NT2/D1 (cell line): ENCODE data around the gene RPS6KA2.

Source experiments
- DNase-seq: peaks from one replicate; pipeline ENCODE4 v3.0.0-alpha.2; 2011; ENCODE audit warnings: low read depth, low spot score
- H3K27me3 ChIP-seq: 2 replicates; pipeline ENCODE4 v1.6.0; 2011; ENCODE audit warnings: mild to moderate bottlenecking; ENCODE audit not compliant: insufficient read length, insufficient read depth
- H3K36me3 ChIP-seq: 2 replicates; pipeline ENCODE4 v1.6.1; 2011; ENCODE audit warnings: mild to moderate bottlenecking, low read length, mixed read lengths; ENCODE audit not compliant: insufficient read depth, insufficient read length
- H3K4me1 ChIP-seq: 2 replicates; pipeline ENCODE4 v1.5.1; 2011; ENCODE audit not compliant: insufficient read depth, insufficient read length
- H3K4me3 ChIP-seq: 2 replicates; pipeline ENCODE4 v1.5.1; 2011; ENCODE audit warnings: low read depth; ENCODE audit not compliant: insufficient read length
- H3K9ac ChIP-seq: 2 replicates; pipeline ENCODE4 v1.6.0; 2011; ENCODE audit warnings: low read depth; ENCODE audit not compliant: insufficient read length
- H3K9me3 ChIP-seq: 2 replicates; pipeline ENCODE4 v1.5.1; 2011; ENCODE audit warnings: mild to moderate bottlenecking, low read length; ENCODE audit not compliant: insufficient read depth
- SUZ12 ChIP-seq: IDR thresholded peaks from 2 replicates; pipeline ENCODE4 v1.6.1; 2011; ENCODE audit not compliant: insufficient read length, insufficient read depth; ENCODE audit errors: extremely low read depth
- YY1 ChIP-seq: IDR thresholded peaks from 2 replicates; pipeline ENCODE4 v1.6.1; 2011; ENCODE audit not compliant: insufficient read length, insufficient read depth
- ZNF274 ChIP-seq: IDR thresholded peaks from 2 replicates; pipeline ENCODE4 v1.6.1; 2011; ENCODE audit warnings: mild to moderate bottlenecking, low read depth, low read length

Gene RPS6KA2

GRCh38 chr6:166511316-166511715, 115.7 kb downstream of the RPS6KA2 start:
- no peaks in the 10 kb centered on the region for H3K9me3 ChIP-seq
- H3K4me1 ChIP-seq: peaks cover 17% of the 10 kb centered on the region
- H3K9ac ChIP-seq: no peak overlapping the region
- no peaks in the 10 kb centered on the region for H3K36me3 ChIP-seq
- no peak overlapping the region for H3K4me3 ChIP-seq
- no peak for DNase-seq
- no peak for TF ChIP-seq ZNF274
- TF ChIP-seq YY1: no peak
- TF ChIP-seq SUZ12: no peak
- H3K27me3 ChIP-seq: no peaks in the 10 kb centered on the region

- Histone ChIP-seq H3K4me3 (no peak overlapping the region), H3K27me3 (no peaks in the 10 kb centered on the region), H3K9me3 (no peaks in the 10 kb centered on the region), H3K4me1 (peaks cover 13% of the 10 kb centered on the region), H3K9ac (no peak overlapping the region), H3K36me3 (no peaks in the 10 kb centered on the region)
- TF ChIP-seq YY1: no peak
- no peak for TF ChIP-seq ZNF274
- no peak for TF ChIP-seq SUZ12
- no peak for DNase-seq
These were observed 117.9 kb downstream of the RPS6KA2 start for GRCh38 chr6:166509193-166509592.

GRCh38 chr6:166508726-166509125, 118.3 kb downstream of the RPS6KA2 start:
- Histone ChIP-seq H3K4me1 (peaks cover 9% of the 10 kb centered on the region), H3K9me3 (no peaks in the 10 kb centered on the region), H3K27me3 (no peaks in the 10 kb centered on the region), H3K36me3 (peaks cover 4% of the 10 kb centered on the region), H3K9ac (no peak overlapping the region), H3K4me3 (no peak overlapping the region)
- no peak for DNase-seq
- TF ChIP-seq YY1 (no peak), SUZ12 (no peak), ZNF274 (no peak)

- no peak overlapping the region for H3K4me3 ChIP-seq
- no peak overlapping the region for H3K9ac ChIP-seq
- no peak for DNase-seq
- peaks cover 8% of the 10 kb centered on the region for H3K36me3 ChIP-seq
- H3K27me3 ChIP-seq: no peaks in the 10 kb centered on the region
- no peak for TF ChIP-seq YY1
- no peak for TF ChIP-seq ZNF274
- TF ChIP-seq SUZ12: no peak
- H3K9me3 ChIP-seq: no peaks in the 10 kb centered on the region
- peaks cover 9% of the 10 kb centered on the region for H3K4me1 ChIP-seq
These were observed 119.1 kb downstream of the RPS6KA2 start for GRCh38 chr6:166507809-166508564.

GRCh38 chr6:166507380-166507779, 119.7 kb downstream of the RPS6KA2 start:
- DNase-seq: no peak
- Histone ChIP-seq H3K9ac (no peak overlapping the region), H3K4me1 (peaks cover 9% of the 10 kb centered on the region), H3K9me3 (no peaks in the 10 kb centered on the region), H3K27me3 (no peaks in the 10 kb centered on the region), H3K36me3 (peaks cover 8% of the 10 kb centered on the region), H3K4me3 (no peak overlapping the region)
- TF ChIP-seq YY1 (no peak), SUZ12 (no peak), ZNF274 (no peak)

GRCh38 chr6:166505133-166505905, 121.7 kb downstream of the RPS6KA2 start:
- Histone ChIP-seq H3K36me3 (peaks cover 8% of the 10 kb centered on the region), H3K9ac (no peak overlapping the region), H3K27me3 (no peaks in the 10 kb centered on the region), H3K4me3 (no peak overlapping the region), H3K4me1 (peaks cover 9% of the 10 kb centered on the region), H3K9me3 (no peaks in the 10 kb centered on the region)
- DNase-seq: no peak
- TF ChIP-seq YY1 (no peak), ZNF274 (no peak), SUZ12 (no peak)

- H3K4me3 ChIP-seq: no peak overlapping the region
- H3K27me3 ChIP-seq: no peaks in the 10 kb centered on the region
- H3K4me1 ChIP-seq: peaks cover 9% of the 10 kb centered on the region
- TF ChIP-seq SUZ12 (no peak), YY1 (no peak), ZNF274 (no peak)
- H3K36me3 ChIP-seq: peaks cover 8% of the 10 kb centered on the region
- no peaks in the 10 kb centered on the region for H3K9me3 ChIP-seq
- DNase-seq: no peak
- no peak overlapping the region for H3K9ac ChIP-seq
These were observed 123.0 kb downstream of the RPS6KA2 start for GRCh38 chr6:166504100-166504499.
